OCI-LY3 (cell line): ENCODE data around the gene MS4A8.

ENCODE experiments used
- H2AFZ ChIP-seq: fragments of 200-600, 300-600 bp; shearing (Covaris generic); 2 replicates; pipeline ENCODE4 v1.6.0; 2014; ENCODE audit warnings: antibody characterized with exemption, low read depth, low read length
- H3K27ac ChIP-seq: fragments of 200-600, 300-600 bp; sonication (generic); 2 replicates; pipeline ENCODE4 v1.5.1; 2014; ENCODE audit warnings: mild to moderate bottlenecking, low read length, moderate library complexity, mixed read lengths
- H3K27me3 ChIP-seq: fragments of 200-600, 300-600 bp; sonication (generic); 2 replicates; pipeline ENCODE4 v1.6.1; 2014; ENCODE audit warnings: low read depth, low read length, mixed read lengths
- H3K36me3 ChIP-seq: fragments of 200-600, 300-600 bp; sonication (generic); replicated peaks from 2 replicates; pipeline ENCODE3; 2014; ENCODE audit warnings: low read depth, low read length, mixed read lengths
- H3K4me1 ChIP-seq: fragments of 300-600, 200-600 bp; sonication (generic); 2 replicates; pipeline ENCODE4 v1.6.1; 2014; ENCODE audit warnings: low read length, mixed read lengths
- H3K4me2 ChIP-seq: fragments of 200-600, 300-600 bp; sonication (generic); 2 replicates; pipeline ENCODE4 v1.6.1; 2014; ENCODE audit warnings: low read length, mixed read lengths
- H3K4me3 ChIP-seq: fragments of 300-600, 200-600 bp; sonication (generic); 2 replicates; pipeline ENCODE4 v1.5.1; 2014; ENCODE audit warnings: antibody characterized with exemption, mild to moderate bottlenecking, low read length, moderate library complexity
- H3K79me2 ChIP-seq: fragments of 300-600, 200-600 bp; shearing (Covaris generic); 2 replicates; pipeline ENCODE4 v1.6.1; 2014; ENCODE audit warnings: mild to moderate bottlenecking, low read length, mixed read lengths
- H3K9ac ChIP-seq: fragments of 300-600, 200-600 bp; shearing (Covaris generic); 2 replicates; pipeline ENCODE4 v1.6.0; 2014; ENCODE audit warnings: mild to moderate bottlenecking, low read length, moderate library complexity
- H3K9me3 ChIP-seq: fragments of 200-600, 300-600 bp; shearing (Covaris generic); 2 replicates; pipeline ENCODE4 v1.6.1; 2014; ENCODE audit warnings: low read length, mixed read lengths; ENCODE audit not compliant: insufficient read depth
- H4K20me1 ChIP-seq: fragments of 200-600, 300-600 bp; sonication (generic); 2 replicates; pipeline ENCODE4 v1.6.1; 2016; ENCODE audit warnings: low read length, mixed read lengths; ENCODE audit not compliant: insufficient read depth
- EZH2phosphoT487 ChIP-seq: fragments of 200-600 bp; shearing (Covaris generic); IDR thresholded peaks from 2 replicates; pipeline ENCODE4 v1.6.1; 2018; ENCODE audit warnings: antibody characterized with exemption, mixed run types, low read depth
- TF ChIP-seq, protein P1 (sequence below): fragments of 200-600, 300-600 bp; sonication (generic); IDR thresholded peaks from 2 replicates; pipeline ENCODE4 v1.5.1; 2014; ENCODE audit warnings: antibody characterized with exemption, low read length, low read depth

The MS4A8 gene

DNA sequence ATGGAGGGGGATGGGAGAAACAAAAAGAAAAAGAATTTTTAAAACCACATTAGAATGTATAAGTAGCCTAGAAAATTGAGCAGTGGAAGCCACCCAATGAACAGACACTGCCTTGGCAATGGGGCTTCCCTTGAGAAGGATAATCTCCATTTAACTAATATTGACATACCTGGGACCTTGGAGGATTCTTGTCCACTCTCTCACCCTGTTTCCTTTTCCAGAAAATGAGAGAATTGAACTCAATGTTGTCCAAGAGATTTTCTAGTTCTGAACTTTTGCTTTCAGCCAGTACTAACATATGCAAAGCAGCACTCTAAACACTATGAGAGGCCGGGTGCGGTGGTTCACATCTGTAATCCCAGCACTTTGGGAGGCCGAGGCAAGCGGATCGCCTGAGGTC is 524 bp downstream of the MS4A8 start:
- Histone ChIP-seq H3K27me3 (0 out of 2 replicates have a peak, but pooled peaks cover 3% of the 10 kb centered on the region), H3K36me3 (no peaks in the 10 kb centered on the region), H3K4me2 (no peak overlapping the region), H3K9ac (no peak overlapping the region), H3K9me3 (no peaks in the 10 kb centered on the region), H4K20me1 (no peaks in the 10 kb centered on the region), H3K79me2 (no peaks in the 10 kb centered on the region), H2AFZ (no peak overlapping the region), H3K27ac (no peak overlapping the region), H3K4me3 (no peak overlapping the region), H3K4me1 (peaks cover 3% of the 10 kb centered on the region; the same call in 1 of the 2 replicates)
- TF ChIP-seq, protein P1, sequence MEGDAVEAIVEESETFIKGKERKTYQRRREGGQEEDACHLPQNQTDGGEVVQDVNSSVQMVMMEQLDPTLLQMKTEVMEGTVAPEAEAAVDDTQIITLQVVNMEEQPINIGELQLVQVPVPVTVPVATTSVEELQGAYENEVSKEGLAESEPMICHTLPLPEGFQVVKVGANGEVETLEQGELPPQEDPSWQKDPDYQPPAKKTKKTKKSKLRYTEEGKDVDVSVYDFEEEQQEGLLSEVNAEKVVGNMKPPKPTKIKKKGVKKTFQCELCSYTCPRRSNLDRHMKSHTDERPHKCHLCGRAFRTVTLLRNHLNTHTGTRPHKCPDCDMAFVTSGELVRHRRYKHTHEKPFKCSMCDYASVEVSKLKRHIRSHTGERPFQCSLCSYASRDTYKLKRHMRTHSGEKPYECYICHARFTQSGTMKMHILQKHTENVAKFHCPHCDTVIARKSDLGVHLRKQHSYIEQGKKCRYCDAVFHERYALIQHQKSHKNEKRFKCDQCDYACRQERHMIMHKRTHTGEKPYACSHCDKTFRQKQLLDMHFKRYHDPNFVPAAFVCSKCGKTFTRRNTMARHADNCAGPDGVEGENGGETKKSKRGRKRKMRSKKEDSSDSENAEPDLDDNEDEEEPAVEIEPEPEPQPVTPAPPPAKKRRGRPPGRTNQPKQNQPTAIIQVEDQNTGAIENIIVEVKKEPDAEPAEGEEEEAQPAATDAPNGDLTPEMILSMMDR = no peak
- TF ChIP-seq EZH2phosphoT487 = no peak

DNA sequence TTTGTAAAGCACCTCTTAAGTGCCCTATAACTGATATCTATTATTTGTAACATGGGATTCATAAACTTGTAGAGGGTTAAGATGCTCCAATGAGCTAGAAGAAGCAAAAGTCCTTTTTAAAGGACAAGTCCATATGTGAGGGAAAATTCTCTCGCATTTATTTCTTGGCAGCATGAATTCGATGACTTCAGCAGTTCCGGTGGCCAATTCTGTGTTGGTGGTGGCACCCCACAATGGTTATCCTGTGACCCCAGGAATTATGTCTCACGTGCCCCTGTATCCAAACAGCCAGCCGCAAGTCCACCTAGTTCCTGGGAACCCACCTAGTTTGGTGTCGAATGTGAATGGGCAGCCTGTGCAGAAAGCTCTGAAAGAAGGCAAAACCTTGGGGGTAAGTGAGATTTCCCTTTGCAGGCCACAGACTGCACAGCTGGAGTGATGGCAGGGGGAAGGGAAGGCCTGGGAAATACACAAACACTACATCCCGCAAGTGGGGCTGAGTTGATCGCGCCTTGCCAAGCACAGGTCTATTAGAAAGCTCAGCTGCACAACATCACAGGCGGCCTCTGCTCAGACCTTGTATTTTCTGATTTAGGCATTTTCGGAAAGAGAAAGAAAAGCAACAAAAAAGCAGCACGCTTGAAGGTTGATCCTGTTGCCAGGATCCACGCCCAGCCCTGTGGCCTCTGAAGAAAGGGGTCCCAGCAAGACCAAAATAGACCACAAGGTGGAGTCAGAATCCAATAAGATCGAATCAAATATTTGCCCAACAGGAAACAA is 1.5 kb downstream of the MS4A8 start:
- Histone ChIP-seq H3K36me3 (no peaks in the 10 kb centered on the region), H3K27me3 (0 out of 2 replicates have a peak, but pooled peaks cover 3% of the 10 kb centered on the region), H4K20me1 (no peaks in the 10 kb centered on the region), H3K4me1 (peaks cover 3% of the 10 kb centered on the region; the same call in 1 of the 2 replicates), H2AFZ (peak overlapping the region; percentile 85), H3K9ac (peak overlapping the region; percentile 34), H3K4me3 (peak overlapping the region; percentile 64), H3K4me2 (peak overlapping the region; percentile 73), H3K79me2 (no peaks in the 10 kb centered on the region), H3K27ac (no peak overlapping the region), H3K9me3 (no peaks in the 10 kb centered on the region)
- TF ChIP-seq, protein P1 = peak; percentile 93
- TF ChIP-seq EZH2phosphoT487 = no peak

DNA sequence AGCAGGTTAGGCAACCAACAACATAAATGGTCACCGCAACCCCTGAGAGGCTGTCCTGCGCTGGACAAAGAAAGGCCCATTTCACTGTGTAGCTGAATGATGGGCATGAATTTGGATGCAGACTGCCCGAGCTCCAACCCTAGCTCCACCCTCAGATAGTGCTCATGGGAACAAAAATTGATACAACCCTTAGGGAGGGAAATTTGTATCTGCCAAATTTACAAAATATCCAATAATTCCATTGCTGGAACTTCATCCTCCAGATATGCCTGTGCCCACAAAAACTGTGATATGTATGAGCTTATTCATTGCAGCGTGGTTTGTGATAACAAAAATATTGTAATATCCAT is 2.0 kb downstream of the MS4A8 start:
- Histone ChIP-seq H3K4me3 (peak overlapping the region; percentile 64), H3K9me3 (no peaks in the 10 kb centered on the region), H2AFZ (peak overlapping the region; percentile 85), H3K27me3 (0 out of 2 replicates have a peak, but pooled peaks cover 6% of the 10 kb centered on the region), H3K79me2 (no peaks in the 10 kb centered on the region), H3K9ac (peak overlapping the region; percentile 34), H3K36me3 (no peaks in the 10 kb centered on the region), H4K20me1 (no peaks in the 10 kb centered on the region), H3K27ac (no peak overlapping the region), H3K4me2 (peak overlapping the region; percentile 73), H3K4me1 (peaks cover 3% of the 10 kb centered on the region; the same call in 1 of the 2 replicates)
- no peak for TF ChIP-seq EZH2phosphoT487
- TF ChIP-seq, protein P1 = no peak

DNA sequence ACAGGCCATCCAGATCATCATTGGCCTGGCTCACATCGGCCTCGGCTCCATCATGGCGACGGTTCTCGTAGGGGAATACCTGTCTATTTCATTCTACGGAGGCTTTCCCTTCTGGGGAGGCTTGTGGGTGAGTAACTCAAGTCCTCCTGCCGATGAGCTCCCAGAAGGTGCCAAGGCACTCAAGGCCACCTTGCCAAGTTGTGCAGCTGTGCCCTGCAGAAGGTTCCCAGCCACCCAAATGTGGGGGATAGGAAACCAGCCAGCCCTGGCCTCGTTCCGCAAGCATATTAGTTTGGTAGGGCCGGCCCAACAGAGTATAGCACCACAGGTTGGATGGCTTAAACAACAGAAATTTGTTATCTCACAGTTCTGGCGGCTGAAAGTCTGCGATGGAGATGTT is 4.0 kb downstream of the MS4A8 start:
- no peak for TF ChIP-seq EZH2phosphoT487
- 0 out of 2 replicates have a peak, but pooled peaks cover 6% of the 10 kb centered on the region for H3K27me3 ChIP-seq
- H4K20me1 ChIP-seq = no peaks in the 10 kb centered on the region

More for the DNA sequence above, 4.0 kb downstream of the MS4A8 start:
- H3K9ac ChIP-seq = no peak overlapping the region
- no peak overlapping the region for H3K27ac ChIP-seq
- no peak overlapping the region for H3K4me3 ChIP-seq
- no peaks in the 10 kb centered on the region for H3K9me3 ChIP-seq
- peaks cover 3% of the 10 kb centered on the region; the same call in 1 of the 2 replicates for H3K4me1 ChIP-seq
- no peaks in the 10 kb centered on the region for H3K79me2 ChIP-seq
- no peaks in the 10 kb centered on the region for H3K36me3 ChIP-seq
- H2AFZ ChIP-seq = no peak overlapping the region
- no peak overlapping the region for H3K4me2 ChIP-seq
